GM19463 (cell line): Measurements from ENCODE around the gene USP9X.
"Not testable (repeated sequence)": the region's sequence is repeated elsewhere in the genome, so short reads cannot be mapped to it uniquely, and the experiment has no call there.

Experiments
- ATAC-seq: cut with Tn5 transposase; IDR thresholded peaks from one replicate; pipeline ENCODE4 v1.9.1; 2021; ENCODE audit warnings: mild to moderate bottlenecking, moderate library complexity; ENCODE audit not compliant: unreplicated experiment

USP9X gene

DNA sequence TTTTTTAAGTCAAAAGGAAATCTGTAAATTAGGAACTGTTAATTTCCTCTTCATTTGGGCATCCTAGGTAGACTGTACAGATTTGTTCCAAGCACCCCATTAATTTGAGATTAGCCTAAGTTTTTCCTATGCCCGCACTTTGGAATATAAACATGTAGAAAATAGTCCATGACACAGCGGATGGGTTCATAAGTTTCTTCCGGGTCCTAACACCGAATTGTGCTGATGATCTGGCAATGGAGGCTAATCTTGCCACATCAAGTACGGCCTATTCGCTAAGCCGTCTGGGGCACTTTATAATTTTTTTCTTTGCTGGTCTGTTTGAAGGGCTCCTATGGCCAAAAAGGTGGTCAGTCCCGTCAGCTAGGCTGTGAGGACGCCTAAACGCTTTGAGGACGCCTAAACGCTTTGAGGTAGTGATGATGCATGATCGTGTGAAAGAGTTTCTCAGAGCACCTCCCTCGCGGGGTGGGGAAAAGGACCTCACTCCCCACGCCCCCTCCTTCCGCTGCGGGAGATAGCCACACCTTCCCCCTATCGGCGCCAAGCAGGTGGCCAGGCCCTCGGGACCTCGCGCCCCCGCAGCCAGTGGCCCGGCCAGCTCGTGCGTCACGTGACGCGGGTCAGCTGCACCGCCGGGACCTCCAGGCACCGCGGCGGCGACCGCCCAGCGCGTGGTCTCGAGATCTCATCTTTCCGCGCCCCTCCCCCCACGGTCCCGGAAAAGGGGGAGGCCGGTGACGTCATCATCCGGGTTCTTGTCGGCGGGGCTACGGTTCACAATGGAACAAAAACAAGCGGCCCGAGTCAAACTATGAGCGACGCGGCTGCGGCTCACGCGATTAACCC lies 977 bp upstream of the USP9X start:
- peak; percentile 55 for ATAC-seq

DNA sequence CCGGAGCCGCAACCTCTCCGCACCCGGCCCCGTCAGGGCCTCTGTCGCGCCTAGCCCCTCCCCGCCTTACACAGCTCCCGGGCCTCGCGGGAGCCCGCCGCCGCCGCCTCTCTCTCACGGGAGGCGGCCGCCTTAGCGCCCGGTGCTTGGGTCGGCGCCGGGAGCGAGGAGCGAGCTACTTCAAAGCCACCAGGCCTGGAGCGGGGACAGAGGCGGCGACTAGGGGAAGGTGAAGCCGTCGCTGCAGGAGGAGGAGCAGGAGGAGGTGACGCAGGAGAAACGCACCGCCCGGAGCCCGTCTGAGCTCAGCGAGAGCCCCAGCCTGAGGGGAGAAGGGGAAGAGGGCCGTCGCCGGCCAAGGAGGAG lies 250 bp downstream of the USP9X start:
- ATAC-seq, result peak; percentile 26

DNA sequence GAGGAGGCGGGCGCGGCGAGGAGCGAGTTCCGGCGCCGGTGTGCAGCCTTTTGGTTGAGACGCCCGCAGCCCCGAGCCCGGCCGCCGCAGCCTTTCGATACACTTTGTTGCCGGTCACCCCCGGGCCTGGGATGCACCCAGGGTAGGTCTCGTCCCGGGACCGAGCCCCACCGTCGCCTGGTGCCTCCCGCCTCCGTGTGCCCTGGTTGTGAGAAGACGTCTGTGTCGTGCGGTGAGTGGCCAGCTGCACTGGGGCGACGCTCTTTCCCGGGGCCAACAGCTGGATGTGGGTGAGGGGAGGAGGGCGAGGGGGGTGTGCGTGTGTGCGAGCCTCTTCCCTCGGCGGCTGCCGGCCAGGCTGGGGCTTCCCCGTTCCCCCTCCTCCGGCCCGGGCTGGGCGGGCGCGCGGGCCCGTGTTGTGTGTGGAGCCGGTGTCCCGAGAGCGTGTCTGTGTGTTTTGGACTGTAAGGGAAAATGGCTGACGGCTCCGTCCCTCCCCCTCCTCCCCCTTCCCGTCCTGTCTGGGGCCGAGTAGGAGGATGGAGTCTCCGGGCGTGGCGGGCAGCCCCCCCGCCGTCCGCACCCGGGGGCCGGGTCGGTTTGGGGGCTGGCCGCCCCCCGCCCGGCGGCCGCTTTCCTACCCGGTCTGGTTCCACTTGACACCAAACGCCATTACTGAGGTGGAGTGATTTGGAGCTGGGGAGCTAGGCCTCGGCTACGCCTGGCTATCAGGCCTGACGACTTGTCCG lies 807 bp downstream of the USP9X start:
- no peak for ATAC-seq

DNA sequence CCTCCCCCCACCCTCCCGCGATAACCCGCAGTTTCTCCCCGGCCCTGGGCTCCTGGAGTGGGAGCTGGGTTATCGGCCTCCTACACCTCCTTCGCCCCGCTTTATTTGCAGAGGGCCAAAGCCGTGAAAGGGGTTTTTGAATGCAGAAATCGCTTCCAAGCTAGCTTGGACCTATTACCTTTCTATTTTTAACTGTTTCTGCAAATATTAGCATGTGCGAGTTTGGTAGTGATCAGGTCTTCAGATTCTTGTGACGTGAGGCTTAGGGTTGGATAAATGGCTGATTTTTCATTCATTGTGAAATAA lies 1.3 kb downstream of the USP9X start:
- no peak for ATAC-seq

DNA sequence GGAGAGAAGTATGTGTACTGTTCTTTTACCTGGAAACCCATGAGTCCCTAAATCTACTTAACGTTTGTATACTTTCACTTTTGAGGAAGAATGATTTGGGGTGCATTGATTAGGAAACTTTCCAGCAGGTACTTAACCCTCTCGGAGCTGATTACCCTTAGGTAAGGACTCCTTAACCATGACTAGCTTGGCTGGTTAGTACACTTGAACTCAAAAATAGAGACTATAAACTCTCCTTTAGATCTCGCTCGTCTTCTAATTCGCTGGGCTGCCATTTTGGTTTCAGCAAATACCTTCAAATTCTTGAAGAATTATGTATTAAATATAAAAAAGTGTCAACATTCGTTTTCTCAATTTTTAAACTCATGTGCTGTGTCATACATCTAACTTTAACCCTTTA lies 2.0 kb downstream of the USP9X start:
- ATAC-seq, result no peak

DNA sequence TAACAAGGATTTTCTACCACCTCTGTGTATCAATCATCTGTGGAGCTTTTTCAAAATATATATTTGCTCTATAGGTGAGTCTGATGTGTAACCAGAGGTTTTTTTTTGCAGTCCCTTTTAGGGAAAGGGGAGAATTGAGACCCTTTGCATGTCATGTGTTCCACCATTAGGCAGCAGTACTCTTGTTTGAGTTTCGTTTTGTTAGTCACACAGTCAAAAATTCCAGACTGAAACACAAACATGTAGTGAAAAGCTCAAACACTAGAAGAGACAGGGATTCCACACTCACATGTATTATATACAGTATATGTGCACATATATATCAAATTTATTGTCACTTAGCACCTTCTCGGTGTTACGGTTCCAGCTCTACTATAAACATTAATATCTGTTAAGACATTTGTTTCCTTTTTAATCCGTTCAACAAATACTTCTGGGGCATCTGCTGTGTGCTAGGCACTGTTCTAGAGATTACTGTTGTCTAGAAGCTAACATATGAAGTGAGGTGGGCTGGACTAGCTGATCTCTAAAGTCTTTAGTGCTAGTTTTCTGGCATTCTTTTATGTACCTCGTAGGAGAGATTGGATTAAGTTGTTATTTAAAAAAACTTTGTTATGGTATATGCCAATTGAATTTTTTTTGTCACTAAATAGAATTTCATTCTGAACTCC lies 5.5 kb downstream of the USP9X start:
- no peak for ATAC-seq

DNA sequence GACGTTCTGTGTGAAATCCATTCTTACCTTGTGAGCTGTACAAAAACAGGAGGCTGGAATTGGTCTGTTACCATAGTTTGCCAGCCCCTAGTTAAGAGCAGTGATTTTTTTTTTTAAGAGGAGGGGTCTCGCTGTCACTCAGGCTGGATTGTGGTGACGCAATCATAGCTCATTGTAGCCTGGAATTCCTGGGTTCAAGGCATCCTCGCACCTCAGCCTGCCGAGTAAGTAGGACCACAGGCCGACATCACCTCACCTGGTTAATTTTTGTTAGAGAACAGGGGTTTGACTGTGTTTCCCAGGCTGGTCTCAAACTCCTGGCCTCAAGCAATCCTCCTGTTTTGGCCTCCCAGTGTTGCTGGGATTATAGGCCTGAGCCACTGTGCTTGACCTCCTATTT lies 7.5 kb downstream of the USP9X start:
- ATAC-seq, result no peak

DNA sequence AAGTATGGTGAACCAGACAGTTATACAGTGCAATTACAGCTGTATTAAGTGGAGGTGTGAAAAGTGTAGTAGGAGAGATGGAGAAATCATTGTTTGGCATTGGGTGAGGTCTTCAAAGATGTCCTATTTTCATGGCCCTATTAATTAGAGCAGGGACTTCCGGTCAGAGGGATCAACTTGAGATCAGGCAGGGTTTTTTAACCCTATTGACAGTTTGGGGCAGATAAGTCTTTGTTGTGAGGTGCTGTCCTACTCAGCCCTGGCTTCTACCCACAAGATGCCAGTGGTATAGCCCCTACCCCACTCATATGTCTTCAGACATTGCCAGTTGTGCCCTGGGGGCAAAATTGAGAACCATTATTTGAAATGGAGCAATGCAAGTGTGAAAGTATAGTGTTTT lies 9.9 kb downstream of the USP9X start:
- ATAC-seq, result no peak

DNA sequence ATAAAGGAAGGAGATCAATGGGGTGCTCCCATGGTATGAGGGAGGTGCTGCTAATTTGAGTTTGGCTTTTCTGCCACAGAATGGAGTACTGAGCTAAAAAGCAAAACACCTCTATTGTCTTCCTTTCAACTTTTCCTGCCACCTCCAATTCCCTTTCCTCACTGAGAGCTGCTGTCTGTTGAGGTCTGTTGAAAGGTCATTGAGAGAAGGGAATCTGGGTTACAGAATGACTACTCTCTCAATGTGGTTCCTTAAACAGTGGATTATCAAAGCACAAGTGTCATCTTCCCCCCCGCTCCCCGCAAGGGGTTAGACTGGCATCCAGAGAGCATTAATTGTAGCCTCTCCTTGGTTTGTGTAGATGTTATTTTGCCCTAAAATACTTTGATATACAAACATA lies 10.7 kb downstream of the USP9X start:
- no peak for ATAC-seq

DNA sequence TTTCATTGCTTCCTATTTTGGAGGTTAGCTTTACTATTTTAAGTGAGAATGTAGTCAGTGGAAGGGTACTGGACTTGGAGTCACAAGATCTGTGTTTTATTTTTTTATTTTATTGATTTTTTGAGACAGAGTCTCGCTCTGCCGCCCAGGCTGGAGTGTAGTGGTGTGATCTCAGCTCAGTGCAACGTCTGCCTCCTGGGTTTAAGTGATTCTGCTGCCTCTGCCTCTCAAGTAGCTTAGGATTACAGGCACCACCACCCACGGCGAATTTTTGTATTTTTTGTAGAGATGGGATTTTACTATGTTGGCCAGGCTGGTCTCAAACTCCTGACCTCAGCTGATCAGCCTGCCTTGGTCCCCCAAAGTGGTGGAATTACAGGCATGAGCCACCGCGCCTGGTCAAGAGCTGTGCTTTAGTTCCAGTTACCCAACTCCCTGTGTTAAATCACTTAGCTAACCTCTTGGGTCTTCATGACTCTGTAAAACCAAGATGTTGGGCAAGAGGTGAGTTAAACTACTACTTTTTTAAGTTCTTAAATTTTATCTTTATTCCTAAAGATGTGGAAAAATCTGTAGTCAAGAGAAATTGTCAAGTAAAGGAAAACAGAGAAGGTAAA lies 11.2 kb downstream of the USP9X start:
- no peak for ATAC-seq

DNA sequence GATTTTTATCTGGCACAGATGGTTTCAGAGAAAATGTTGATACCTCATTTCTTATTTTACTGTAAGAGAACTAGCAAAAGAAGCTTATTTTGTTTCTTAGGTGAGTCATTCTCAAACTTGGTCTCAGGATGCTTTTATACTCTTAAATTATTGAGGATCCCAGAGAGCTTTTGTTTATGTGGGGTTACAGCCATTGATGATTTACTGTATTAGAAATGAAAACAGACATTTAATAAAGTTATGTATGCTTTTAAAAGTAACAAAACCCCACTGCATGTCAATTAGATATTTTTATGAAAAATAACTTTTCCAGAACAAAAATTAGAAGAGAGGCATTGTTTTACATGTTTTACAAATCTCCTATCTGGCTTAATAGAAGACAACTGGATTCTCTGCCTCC lies 12.1 kb downstream of the USP9X start:
- no peak for ATAC-seq

DNA sequence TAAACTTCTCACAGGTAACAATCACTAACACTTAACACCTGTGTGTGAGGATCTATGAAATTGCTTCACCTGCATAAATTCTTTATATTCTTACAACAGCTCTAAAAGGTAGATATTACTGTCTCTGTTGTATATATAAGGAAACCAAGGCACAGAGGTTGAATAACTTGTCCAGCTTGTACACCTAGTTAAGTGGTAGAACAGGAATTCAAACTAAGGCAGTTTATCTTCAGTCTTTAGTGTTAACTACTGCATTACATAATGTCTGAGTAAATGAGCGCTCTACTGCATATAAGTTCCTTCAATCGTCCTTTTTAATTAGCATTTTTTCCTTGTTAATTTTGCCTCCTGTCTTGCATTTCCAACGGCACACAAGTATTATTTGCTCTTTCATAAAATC lies 15.0 kb downstream of the USP9X start:
- no peak for ATAC-seq

DNA sequence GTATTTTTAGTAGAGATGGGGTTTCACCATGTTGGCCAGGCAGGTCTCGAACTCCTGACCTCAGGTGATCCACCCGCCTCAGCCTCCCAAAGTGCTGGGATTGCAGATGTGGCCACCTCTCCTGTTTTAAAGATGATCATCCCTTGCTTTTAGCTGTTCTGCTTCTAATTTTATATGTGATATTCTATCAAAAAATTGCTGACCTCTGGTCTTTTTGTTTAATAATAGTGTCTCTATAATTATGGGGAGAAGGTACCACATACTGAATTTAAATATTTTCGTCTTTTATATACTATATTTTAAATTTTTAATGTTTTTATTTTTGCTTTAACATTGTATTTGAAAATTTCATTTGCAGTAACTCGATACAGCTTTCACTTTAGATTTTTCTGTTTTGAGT lies 15.6 kb downstream of the USP9X start:
- no peak for ATAC-seq

DNA sequence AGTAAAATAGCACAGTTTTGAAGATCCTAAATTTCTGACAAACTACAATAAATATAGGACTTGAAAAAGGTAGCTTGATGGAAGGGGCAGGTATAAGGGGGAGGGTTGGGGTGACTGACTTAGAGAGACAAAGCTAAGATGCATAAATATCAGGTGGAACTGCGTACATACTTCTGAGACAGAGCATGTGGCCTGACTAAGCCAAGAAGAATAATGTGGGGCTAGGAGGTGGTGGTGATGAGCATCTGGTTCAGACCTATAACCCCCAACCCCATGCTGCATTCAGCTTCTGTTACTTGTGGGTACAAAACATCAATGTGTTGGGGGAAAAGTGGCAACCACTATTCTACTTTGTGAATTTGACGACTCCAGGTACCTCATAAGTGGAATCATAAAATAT lies 19.8 kb downstream of the USP9X start:
- no peak for ATAC-seq

DNA sequence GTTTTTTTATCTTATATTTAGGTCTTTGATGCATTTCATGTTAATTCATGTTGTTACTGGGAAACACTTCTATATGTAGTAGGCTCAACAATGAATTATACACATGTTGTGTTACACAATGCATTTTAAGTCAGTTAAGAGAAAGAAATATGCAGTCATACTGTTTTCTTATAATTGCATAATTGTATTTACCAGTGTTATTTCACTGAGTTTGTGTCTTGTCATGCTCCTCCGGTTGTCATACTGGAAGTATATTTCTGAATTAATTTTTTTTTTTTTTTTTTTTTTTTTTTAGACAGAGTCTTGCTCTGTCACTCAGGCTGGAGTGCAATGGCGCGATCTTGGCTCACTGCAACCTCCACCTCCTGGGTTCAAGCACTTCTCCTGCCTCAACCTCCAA lies 21.0 kb downstream of the USP9X start:
- ATAC-seq, result not testable (repeated sequence)

DNA sequence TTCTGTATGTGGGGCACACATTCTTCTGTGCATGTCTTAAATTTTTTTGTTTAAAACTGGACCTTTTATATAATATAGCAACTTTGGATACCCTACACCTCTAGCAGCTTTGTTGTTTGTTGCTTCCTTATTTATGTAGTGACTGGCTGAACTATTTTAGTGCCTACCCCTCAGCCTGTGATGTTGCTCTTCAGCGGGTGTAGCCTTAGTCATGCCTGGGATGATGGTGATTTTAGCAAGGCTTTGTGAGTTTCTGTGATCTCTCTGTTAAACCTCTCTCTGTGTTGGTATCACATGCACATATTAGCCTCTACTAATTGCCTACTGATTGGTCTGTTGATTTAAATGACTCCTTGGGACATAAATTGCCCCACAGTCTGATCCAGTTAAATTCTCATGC lies 22.8 kb downstream of the USP9X start:
- no peak for ATAC-seq

DNA sequence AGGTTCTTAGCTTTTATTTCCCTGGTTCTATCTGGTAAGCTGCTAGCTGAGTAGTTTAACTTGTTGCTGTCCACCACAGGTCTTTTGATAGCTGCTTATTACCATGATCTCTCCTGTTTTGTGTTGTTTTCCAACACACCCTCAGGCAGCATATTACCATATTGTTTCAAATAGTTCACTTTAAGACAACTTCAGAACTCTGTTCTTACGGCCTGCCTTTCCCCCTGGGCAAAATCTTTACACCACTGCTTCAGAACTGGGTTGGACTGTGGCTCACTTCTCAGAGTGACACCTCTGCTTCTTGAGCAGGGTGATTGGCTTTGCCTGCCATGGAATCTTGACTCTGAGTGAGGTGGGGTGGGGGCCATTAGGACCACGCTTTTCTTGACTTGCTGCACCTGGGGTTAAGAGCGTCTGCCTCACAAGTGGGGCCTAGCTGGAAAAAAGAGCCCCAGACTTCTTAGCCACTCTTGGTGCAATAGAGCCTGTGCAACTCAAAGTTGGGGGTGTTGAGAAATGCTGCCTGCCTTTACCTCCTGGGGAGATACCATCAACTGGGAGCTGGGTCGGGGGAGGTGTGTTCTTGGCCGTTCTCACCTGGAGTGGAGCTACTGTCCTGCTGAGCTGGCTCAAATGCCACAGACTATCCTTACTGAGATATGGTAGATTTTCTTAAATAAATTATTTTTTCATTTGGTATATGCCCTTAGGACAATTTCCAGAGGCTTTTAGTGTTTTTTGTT lies 23.4 kb downstream of the USP9X start:
- no peak for ATAC-seq

DNA sequence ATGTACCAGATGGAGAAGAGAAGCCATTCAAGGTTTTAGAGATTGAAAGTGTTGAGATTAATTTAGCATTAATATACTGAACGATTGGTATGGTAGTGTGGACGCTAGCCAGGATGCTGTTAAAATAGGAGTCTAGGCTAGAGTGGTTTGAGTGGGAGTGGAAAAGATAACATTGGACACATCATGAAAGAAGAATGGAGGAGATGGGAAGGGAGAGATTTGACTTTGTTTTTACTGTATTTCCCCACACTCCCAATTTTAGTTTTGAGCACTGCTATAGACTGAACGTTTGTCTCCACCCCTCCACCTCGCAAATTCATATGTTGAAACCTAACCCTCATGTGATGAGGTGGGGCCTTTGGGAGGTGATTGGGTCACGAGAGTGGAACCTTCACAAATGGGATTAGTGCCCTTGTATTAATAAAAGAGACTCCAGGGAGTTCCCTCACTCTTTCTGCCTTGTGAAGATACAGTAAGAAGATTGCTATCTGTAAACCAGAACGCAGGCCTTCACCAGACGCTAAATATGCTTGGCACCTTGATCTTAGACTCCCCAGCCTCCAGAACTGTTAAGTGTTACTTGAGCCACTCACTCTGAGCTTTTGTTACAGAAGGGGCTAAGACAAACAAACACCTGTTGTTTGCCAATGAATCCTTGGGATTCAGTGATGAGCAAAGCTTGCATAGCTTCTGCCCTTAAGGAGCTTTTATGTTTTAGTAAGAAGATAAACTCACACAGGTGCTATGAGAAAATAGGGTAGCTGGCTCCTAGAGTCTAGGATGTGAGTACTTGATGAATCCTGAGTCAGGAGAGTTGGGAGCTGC lies 25.8 kb downstream of the USP9X start:
- no peak for ATAC-seq

DNA sequence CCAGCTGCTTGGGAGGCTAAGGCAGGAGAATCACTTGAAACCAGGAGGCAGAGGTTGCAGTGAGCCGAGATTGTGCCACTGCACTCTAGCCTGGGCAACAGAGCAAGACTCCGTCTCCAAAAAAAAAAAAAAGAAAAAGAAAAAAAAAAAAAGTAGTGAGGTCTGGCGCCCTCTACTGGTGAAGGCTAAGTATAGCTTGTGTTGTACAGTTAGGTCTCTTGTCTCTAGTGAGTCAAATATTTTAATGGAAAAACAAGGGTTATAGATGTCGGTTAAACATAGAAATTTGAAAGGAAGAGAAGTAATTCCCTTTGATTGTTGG lies 29.8 kb downstream of the USP9X start:
- ATAC-seq, result not testable (repeated sequence)

DNA sequence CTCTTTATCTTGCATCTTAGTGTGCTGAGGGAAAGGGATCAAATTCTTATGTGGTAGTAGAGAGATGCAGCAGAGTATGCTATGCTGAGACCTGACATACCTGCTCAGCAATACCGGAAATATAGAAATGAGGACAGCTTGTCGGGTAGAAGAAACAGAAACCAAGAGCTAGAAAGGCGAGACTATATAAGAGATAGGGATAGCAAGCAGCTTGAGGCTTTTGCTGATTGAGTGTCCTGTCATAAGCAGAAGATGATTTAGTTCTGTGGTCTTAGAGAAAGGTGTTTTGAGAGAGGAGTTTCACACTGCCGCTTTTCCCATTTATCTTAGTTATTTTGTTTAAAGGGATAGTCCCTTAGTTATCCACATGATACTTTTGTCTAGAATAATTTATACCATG lies 31.7 kb downstream of the USP9X start:
- ATAC-seq, result peak; percentile 71
